A549 (cell line): ENCODE data around the gene B3GLCT. TPM values are rescaled to one million over a fixed set of nuclear protein-coding genes. Genes with fewer than 3 reads are reported as not detected.
"Not testable (repeated sequence)": the region's sequence is repeated elsewhere in the genome, so short reads cannot be mapped to it uniquely, and the experiment has no call there.

ENCODE experiments used
- ATAC-seq, 2 experiments: fragments of 200-7000 bp in 1 of 2; fragments of >200 bp in 1 of 2; cut with Nextera tagmentation in 1 of 2; cut with Tn5 transposase in 1 of 2; 3 replicates each; pipeline versions ENCODE4 v1.8.0 to v1.9.1; 2018 to 2020; ENCODE audit warnings: mild to moderate bottlenecking in 1 of 2, moderate library complexity in 1 of 2
- CTCF ChIA-PET: fragments of 300-600 bp; sonication (Branson Sonifier 250); formaldehyde crosslinking; extraction: SDS; loops from one replicate; lab custom pipeline; 2021; ENCODE audit warnings: antibody characterized with exemption, inconsistent platforms; lab: Yijun Ruan, JAX
- POLR2A ChIA-PET: fragments of 350-600 bp; formaldehyde crosslinking; extraction: SDS; loops from one replicate; lab custom pipeline; 2021; ENCODE audit warnings: antibody characterized with exemption, inconsistent platforms; lab: Yijun Ruan, JAX
- DNase-seq, 2 experiments: peaks; one replicate each; pipeline versions ENCODE4 v3.0.0 to v3.0.0-alpha.2; 2011 to 2016; ENCODE audit warnings: low read depth in 1 of 2, low spot score in 1 of 2
- FAIRE-seq: peaks from 2 replicates; lab custom pipeline; 2011; peaks lifted over from hg19 to GRCh38; lab: Jason Lieb, UNC
- H3K27ac ChIP-seq, 2 experiments: fragments of >200 bp; sonication (Bioruptor Twin); formaldehyde crosslinking; 3 replicates each; pipeline ENCODE4 v1.5.1; 2016 to 2017
- H3K4me1 ChIP-seq: fragments of >200 bp; sonication (Bioruptor Twin); formaldehyde crosslinking; 3 replicates; pipeline ENCODE4 v1.6.1; 2016
- H3K4me2 ChIP-seq: fragments of >200 bp; sonication (Bioruptor Twin); formaldehyde crosslinking; 3 replicates; pipeline ENCODE4 v1.6.1; 2016
- H3K4me3 ChIP-seq: fragments of >200 bp; sonication (Bioruptor Twin); formaldehyde crosslinking; 3 replicates; pipeline ENCODE4 v1.5.1; 2016
- H3K9me3 ChIP-seq: fragments of >200 bp; sonication (Bioruptor Twin); formaldehyde crosslinking; 3 replicates; pipeline ENCODE4 v1.6.1; 2016
- CBX8 ChIP-seq: fragments of 200-600 bp; sonication (generic); IDR thresholded peaks from 2 replicates; pipeline ENCODE4 v1.6.1; 2016
- CEBPB ChIP-seq, 2 experiments: fragments of >200 bp in 1 of 2; sonication (Bioruptor Twin) in 1 of 2; formaldehyde crosslinking in 1 of 2; IDR thresholded peaks; 2 replicates each; pipeline ENCODE4 v1.6.1; 2012 to 2016
- CHD4 ChIP-seq: fragments of 200-600 bp; sonication (generic); IDR thresholded peaks from 2 replicates; pipeline ENCODE4 v1.6.1; 2016; ENCODE audit warnings: antibody characterized with exemption, mild to moderate bottlenecking, borderline replicate concordance
- CTCF ChIP-seq: fragments of >200 bp; sonication (Bioruptor Twin); formaldehyde crosslinking; IDR thresholded peaks from 3 replicates; pipeline ENCODE4 v1.5.1; 2016
- EHMT2 ChIP-seq: fragments of 200-600 bp; sonication (generic); IDR thresholded peaks from 2 replicates; pipeline ENCODE4 v1.6.1; 2016; ENCODE audit warnings: antibody characterized with exemption, low read depth, mild to moderate bottlenecking, moderate library complexity
- EP300 ChIP-seq, 2 experiments: fragments of >200 bp; sonication (Bioruptor Twin); formaldehyde crosslinking; IDR thresholded peaks; 2 replicates in 1 of 2; 3 replicates in 1 of 2; pipeline ENCODE4 v1.6.1; 2016 to 2017
- FOXS1 ChIP-seq: fragments of 250-450 bp; sonication (Bioruptor Pico); IDR thresholded peaks from 2 replicates; pipeline ENCODE4 v1.5.0; 2020; ENCODE audit warnings: mild to moderate bottlenecking, moderate library complexity
- GATA3 ChIP-seq: IDR thresholded peaks from 2 replicates; pipeline ENCODE4 v1.6.1; 2012; ENCODE audit warnings: borderline replicate concordance
- HDAC2 ChIP-seq: fragments of 200-600 bp; sonication (generic); IDR thresholded peaks from 2 replicates; pipeline ENCODE4 v1.6.1; 2016
- HEYL ChIP-seq: fragments of 250-450 bp; sonication (Bioruptor Pico); IDR thresholded peaks from 2 replicates; pipeline ENCODE4 v1.8.0; 2021; ENCODE audit warnings: mild to moderate bottlenecking, moderate library complexity
- HOXA7 ChIP-seq: fragments of 250-450 bp; sonication (Bioruptor Pico); IDR thresholded peaks from 2 replicates; pipeline ENCODE4 v1.5.0; 2020; ENCODE audit warnings: mild to moderate bottlenecking, moderate library complexity
- JUNB ChIP-seq: fragments of >200 bp; sonication (Bioruptor Twin); formaldehyde crosslinking; IDR thresholded peaks from 2 replicates; pipeline ENCODE4 v1.6.1; 2016
- MAZ ChIP-seq: fragments of 150-350 bp; IDR thresholded peaks from 2 replicates; pipeline ENCODE4 v1.6.1; 2014; ENCODE audit warnings: antibody characterized with exemption, low read depth, low read length, borderline replicate concordance
- NFE2L2 ChIP-seq: fragments of 150-350 bp; conservative IDR thresholded peaks from 2 replicates; pipeline ENCODE4 v1.6.1; 2014; ENCODE audit warnings: low read length
- PHF8 ChIP-seq: fragments of 200-600 bp; sonication (generic); IDR thresholded peaks from 2 replicates; pipeline ENCODE4 v1.6.1; 2016; ENCODE audit warnings: low read depth, mild to moderate bottlenecking, antibody characterized with exemption, moderate library complexity, borderline replicate concordance
- POLR2A ChIP-seq: IDR thresholded peaks from 2 replicates; pipeline ENCODE4 v1.6.1; 2012; ENCODE audit warnings: mild to moderate bottlenecking, low read length
- ZC3H11A ChIP-seq: fragments of 450-650 bp; IDR thresholded peaks from 2 replicates; pipeline ENCODE4 v1.6.1; 2014; ENCODE audit warnings: antibody characterized with exemption, mild to moderate bottlenecking
- ZSCAN20 ChIP-seq: fragments of 250-450 bp; sonication (Bioruptor Pico); IDR thresholded peaks from 2 replicates; pipeline ENCODE4 v1.8.0; 2022; ENCODE audit warnings: mild to moderate bottlenecking, moderate library complexity
- WGBS: methylation state at CpG from one replicate; pipeline ENCODE4 v1.1.6; 2017; ENCODE audit errors: missing lambda C conversion rate; 5-methylcytosine and 5-hydroxymethylcytosine counted together
- polyA plus RNA-seq, 4 experiments: library from polyadenylated mRNA; depleted of rRNA in 3 of 4; stranded (reverse); fragments of >200 nt; fragmentation: RNase III in 1 of 4; extraction: RNeasy Plus Mini Kit Qiagen cat#74134 plus additional on column Dnase treatment in 1 of 4; gene quantifications; 2 replicates in 3 of 4; 3 replicates in 1 of 4; pipeline ENCODE4 v1.2.3, GENCODE V29; 2011 to 2017
- TF ChIP-seq, protein P1 (sequence below): IDR thresholded peaks from 2 replicates; pipeline ENCODE4 v1.6.1; 2012

The B3GLCT gene
- polyA plus RNA-seq, 2 of the 4 experiments (the other 2 are of a cell fraction), result 4.5 to 6.6 TPM

- Histone ChIP-seq H3K27ac (no peak overlapping the region), H3K4me2 (no peak overlapping the region), H3K4me1 (no peaks in the 10 kb centered on the region), H3K9me3 (no peaks in the 10 kb centered on the region), H3K4me3 (no peak overlapping the region)
- DNase-seq, result no peak
- whole genome bisulfite sequencing, result 62% methylated on average over 2 of the region's 2 CpGs
- no peak for TF ChIP-seq NFE2L2
- no peak for TF ChIP-seq ZC3H11A
- no peak for TF ChIP-seq HOXA7
- TF ChIP-seq, protein P1, sequence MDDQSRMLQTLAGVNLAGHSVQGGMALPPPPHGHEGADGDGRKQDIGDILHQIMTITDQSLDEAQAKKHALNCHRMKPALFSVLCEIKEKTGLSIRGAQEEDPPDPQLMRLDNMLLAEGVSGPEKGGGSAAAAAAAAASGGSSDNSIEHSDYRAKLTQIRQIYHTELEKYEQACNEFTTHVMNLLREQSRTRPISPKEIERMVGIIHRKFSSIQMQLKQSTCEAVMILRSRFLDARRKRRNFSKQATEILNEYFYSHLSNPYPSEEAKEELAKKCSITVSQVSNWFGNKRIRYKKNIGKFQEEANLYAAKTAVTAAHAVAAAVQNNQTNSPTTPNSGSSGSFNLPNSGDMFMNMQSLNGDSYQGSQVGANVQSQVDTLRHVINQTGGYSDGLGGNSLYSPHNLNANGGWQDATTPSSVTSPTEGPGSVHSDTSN, result no peak
- no peak for TF ChIP-seq CEBPB (IDR thresholded peaks at IDR 0.05)
- CTCF ChIA-PET, result interaction anchor here (0.6 to 1.6 kb wide), 2 partner anchors 14 to 23 kb away, joined by 3 to 5 read pairs; partner anchors contain the start of gene B3GLCT
- FAIRE-seq, result no peak
- ATAC-seq, result no peak
- POLR2A ChIA-PET, result no interaction called here
Observed at GRCh38 chr13:31213651-31214289, 14.0 kb downstream of the B3GLCT start.

GRCh38 chr13:31214435-31214834 is 14.7 kb downstream of the B3GLCT start:
- H3K4me1 ChIP-seq, result no peaks in the 10 kb centered on the region

GRCh38 chr13:31216916-31217315 is 17.1 kb downstream of the B3GLCT start:
- DNase-seq, H3K9me3 ChIP-seq, H3K4me1 ChIP-seq, FAIRE-seq, H3K4me2 ChIP-seq, H3K4me3 ChIP-seq, POLR2A ChIA-PET, H3K27ac ChIP-seq, ATAC-seq: not testable (repeated sequence)
- CTCF ChIA-PET, result interaction anchor here (0.9 kb wide), 1 partner anchor 19 kb away, joined by 3 read pairs; no protein-coding TSS in a partner anchor
- WGBS, result 93% methylated on average over 2 of the region's 2 CpGs

More at GRCh38 chr13:31214435-31214834, 14.7 kb downstream of the B3GLCT start:
- no peak for FAIRE-seq
- no peak for DNase-seq
- ChIA-PET CTCF (interaction anchor here (0.6 to 1.6 kb wide), 2 partner anchors 15 to 22 kb away, joined by 3 to 5 read pairs; partner anchors contain the start of gene B3GLCT), POLR2A (no interaction called here)
- H3K9me3 ChIP-seq, result no peaks in the 10 kb centered on the region
- WGBS, result 85% methylated on average over 1 of the region's 1 CpG
- no peak for ATAC-seq
- TF ChIP-seq FOXS1 (CRISPR knock-in tag) (no peak), EP300 (IDR thresholded peaks at IDR 0.05) (no peak), GATA3 (no peak), CBX8 (no peak), ZSCAN20 (CRISPR knock-in tag) (no peak), CHD4 (no peak), MAZ (no peak), CTCF (no peak), HDAC2 (no peak), JUNB (no peak), EHMT2 (no peak), HEYL (CRISPR knock-in tag) (no peak), POLR2A (no peak), PHF8 (no peak)
- TF ChIP-seq, all 56 proteins: peak for 0
- Histone ChIP-seq H3K27ac (no peak overlapping the region), H3K4me3 (no peak overlapping the region), H3K4me2 (no peak overlapping the region)
